SK-N-SH treated with all-trans-retinoic acid at 6 μM for 48 hours (cell line): ENCODE results near the gene CCDC93.

ENCODE experiments used
- ISL1 ChIP-seq: fragments of 250-450 bp; sonication (Bioruptor Pico); IDR thresholded peaks from 2 replicates; pipeline ENCODE4 v2.1.2; 2022; ENCODE audit warnings: mild to moderate bottlenecking, moderate library complexity
- PPARA ChIP-seq: fragments of 250-450 bp; sonication (Bioruptor Pico); IDR thresholded peaks from 2 replicates; pipeline ENCODE4 v1.5.0; 2020; ENCODE audit warnings: mild to moderate bottlenecking, borderline replicate concordance
- RARB ChIP-seq: fragments of 250-450 bp; sonication (Bioruptor Pico); IDR thresholded peaks from 2 replicates; pipeline ENCODE4 v1.8.0; 2021; ENCODE audit warnings: mild to moderate bottlenecking, moderate library complexity
- TCF4 ChIP-seq: fragments of 250-450 bp; sonication (Bioruptor Pico); IDR thresholded peaks from 2 replicates; pipeline ENCODE4 v1.8.0; 2021; ENCODE audit warnings: mild to moderate bottlenecking, moderate library complexity, borderline replicate concordance
- ZFP3 ChIP-seq: fragments of 250-450 bp; sonication (Bioruptor Pico); IDR thresholded peaks from 2 replicates; pipeline ENCODE4 v1.5.0; 2020; ENCODE audit warnings: mild to moderate bottlenecking, moderate library complexity
- ZNF8 ChIP-seq: fragments of 450-650 bp; formaldehyde crosslinking; IDR thresholded peaks from 2 replicates; pipeline ENCODE4 v1.5.0; 2020; ENCODE audit warnings: mild to moderate bottlenecking, moderate library complexity
- TF ChIP-seq, protein P1 (sequence below): fragments of 250-450 bp; sonication (Bioruptor Pico); IDR thresholded peaks from 2 replicates; pipeline ENCODE4 v1.8.0; 2020; ENCODE audit warnings: mild to moderate bottlenecking, moderate library complexity, borderline replicate concordance
- TF ChIP-seq, protein P2 (sequence below): fragments of 250-450 bp; sonication (Bioruptor Pico); IDR thresholded peaks from 2 replicates; pipeline ENCODE4 v1.8.0; 2021; ENCODE audit warnings: low read depth, mild to moderate bottlenecking, moderate library complexity, borderline replicate concordance

DNA sequence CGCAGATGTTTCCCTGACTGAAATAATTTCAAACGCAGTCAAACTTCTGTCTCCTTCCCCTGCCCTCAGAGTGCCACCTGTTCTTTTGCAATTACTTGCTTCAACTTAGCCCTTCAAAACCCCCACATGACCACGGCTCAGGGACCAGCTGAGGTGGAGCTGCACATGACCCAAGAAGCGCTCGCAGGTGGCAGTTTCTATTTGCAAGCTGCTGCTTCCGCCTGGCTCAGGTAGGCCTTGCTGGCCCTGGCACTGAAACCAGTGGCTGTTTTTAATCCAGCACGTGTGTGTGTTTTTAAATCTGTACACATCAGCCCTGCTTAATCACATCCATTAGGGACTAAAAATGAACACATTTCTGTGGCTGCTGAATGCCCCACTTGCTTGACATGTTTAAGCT is 95.3 kb downstream of the CCDC93 start:
- TF ChIP-seq ISL1 (CRISPR knock-in tag) (no peak), TCF4 (CRISPR knock-in tag) (no peak), ZFP3 (CRISPR knock-in tag) (no peak), ZNF8 (CRISPR knock-in tag) (no peak), PPARA (CRISPR knock-in tag) (no peak), RARB (CRISPR knock-in tag) (no peak)
- TF ChIP-seq, protein P1, sequence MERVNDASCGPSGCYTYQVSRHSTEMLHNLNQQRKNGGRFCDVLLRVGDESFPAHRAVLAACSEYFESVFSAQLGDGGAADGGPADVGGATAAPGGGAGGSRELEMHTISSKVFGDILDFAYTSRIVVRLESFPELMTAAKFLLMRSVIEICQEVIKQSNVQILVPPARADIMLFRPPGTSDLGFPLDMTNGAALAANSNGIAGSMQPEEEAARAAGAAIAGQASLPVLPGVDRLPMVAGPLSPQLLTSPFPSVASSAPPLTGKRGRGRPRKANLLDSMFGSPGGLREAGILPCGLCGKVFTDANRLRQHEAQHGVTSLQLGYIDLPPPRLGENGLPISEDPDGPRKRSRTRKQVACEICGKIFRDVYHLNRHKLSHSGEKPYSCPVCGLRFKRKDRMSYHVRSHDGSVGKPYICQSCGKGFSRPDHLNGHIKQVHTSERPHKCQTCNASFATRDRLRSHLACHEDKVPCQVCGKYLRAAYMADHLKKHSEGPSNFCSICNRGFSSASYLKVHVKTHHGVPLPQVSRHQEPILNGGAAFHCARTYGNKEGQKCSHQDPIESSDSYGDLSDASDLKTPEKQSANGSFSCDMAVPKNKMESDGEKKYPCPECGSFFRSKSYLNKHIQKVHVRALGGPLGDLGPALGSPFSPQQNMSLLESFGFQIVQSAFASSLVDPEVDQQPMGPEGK, result no peak
- TF ChIP-seq, protein P2, sequence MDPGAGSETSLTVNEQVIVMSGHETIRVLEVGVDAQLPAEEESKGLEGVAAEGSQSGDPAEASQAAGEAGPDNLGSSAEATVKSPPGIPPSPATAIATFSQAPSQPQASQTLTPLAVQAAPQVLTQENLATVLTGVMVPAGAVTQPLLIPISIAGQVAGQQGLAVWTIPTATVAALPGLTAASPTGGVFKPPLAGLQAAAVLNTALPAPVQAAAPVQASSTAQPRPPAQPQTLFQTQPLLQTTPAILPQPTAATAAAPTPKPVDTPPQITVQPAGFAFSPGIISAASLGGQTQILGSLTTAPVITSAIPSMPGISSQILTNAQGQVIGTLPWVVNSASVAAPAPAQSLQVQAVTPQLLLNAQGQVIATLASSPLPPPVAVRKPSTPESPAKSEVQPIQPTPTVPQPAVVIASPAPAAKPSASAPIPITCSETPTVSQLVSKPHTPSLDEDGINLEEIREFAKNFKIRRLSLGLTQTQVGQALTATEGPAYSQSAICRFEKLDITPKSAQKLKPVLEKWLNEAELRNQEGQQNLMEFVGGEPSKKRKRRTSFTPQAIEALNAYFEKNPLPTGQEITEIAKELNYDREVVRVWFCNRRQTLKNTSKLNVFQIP (CRISPR knock-in tag), result no peak
